Spleen (tissue), 11 donors: ENCODE measurements around the gene MEG3. TPM values are rescaled to one million over a fixed set of nuclear protein-coding genes. Genes with fewer than 3 reads are reported as not detected.

Source experiments
- DNase-seq: peaks from one replicate; pipeline ENCODE4 v3.0.0-alpha.2; 2020
- H3K27ac ChIP-seq, 8 donors: fragments of 200-600 bp; sonication (generic) in 7 of 8; 1 replicate in 4 of 8; 2 replicates in 4 of 8; pipeline versions ENCODE4 v1.5.0 to v1.8.0; 2016 to 2021; ENCODE audit warnings: inconsistent platforms in 4 of 8, mild to moderate bottlenecking in 4 of 8, moderate library complexity in 1 of 8
- H3K27me3 ChIP-seq, 7 donors: fragments of 200-600 bp; sonication (generic) in 6 of 7; replicated peaks in 1 of 7; 1 replicate in 4 of 7; 2 replicates in 3 of 7; pipeline versions ENCODE4 v1.5.0 to v1.8.0; 2016 to 2021; ENCODE audit warnings: inconsistent platforms in 3 of 7, mild to moderate bottlenecking in 1 of 7
- H3K36me3 ChIP-seq, 6 donors: fragments of 200-600 bp; sonication (generic) in 5 of 6; 1 replicate in 4 of 6; 2 replicates in 2 of 6; pipeline versions ENCODE4 v1.5.0 to v1.8.0; 2016 to 2021; ENCODE audit warnings: inconsistent platforms in 2 of 6
- H3K4me1 ChIP-seq, 6 donors: fragments of 200-600 bp; sonication (generic) in 5 of 6; 1 replicate in 3 of 6; 2 replicates in 3 of 6; pipeline versions ENCODE4 v1.5.0 to v1.8.0; 2016 to 2021; ENCODE audit warnings: inconsistent platforms in 3 of 6
- H3K4me3 ChIP-seq, 8 donors: fragments of 200-600 bp; sonication (generic) in 7 of 8; 1 replicate in 4 of 8; 2 replicates in 4 of 8; pipeline versions ENCODE4 v1.5.0 to v1.8.0; 2016 to 2021; ENCODE audit warnings: inconsistent platforms in 4 of 8, mild to moderate bottlenecking in 4 of 8, moderate library complexity in 2 of 8
- H3K9me3 ChIP-seq, 8 donors: fragments of 200-600 bp; sonication (generic) in 7 of 8; 1 replicate in 4 of 8; 2 replicates in 4 of 8; pipeline versions ENCODE4 v1.5.0 to v1.8.0; 2016 to 2021; ENCODE audit warnings: inconsistent platforms in 4 of 8
- CTCF ChIP-seq, 11 experiments: fragments of 200-600 bp in 7 of 11; fragments of 450-650 bp in 4 of 11; sonication (generic) in 4 of 11; IDR thresholded peaks in 8 of 11; conservative IDR thresholded peaks in 3 of 11; 1 replicate in 7 of 11; 2 replicates in 4 of 11; pipeline versions ENCODE4 v1.4.0 to v1.8.0; 2016 to 2021; ENCODE audit warnings: antibody characterized with exemption in 11 of 11, inconsistent platforms in 4 of 11, mild to moderate bottlenecking in 1 of 11
- POLR2A ChIP-seq, 3 donors: fragments of 450-650 bp; IDR thresholded peaks; one replicate each; pipeline ENCODE4 v1.5.1; 2017; ENCODE audit warnings: antibody characterized with exemption in 3 of 3, mild to moderate bottlenecking in 1 of 3
- POLR2AphosphoS5 ChIP-seq, 3 donors: sonication (generic); formaldehyde crosslinking; IDR thresholded peaks; one replicate each; pipeline ENCODE4 v1.5.1; 2017; ENCODE audit warnings: antibody characterized with exemption in 3 of 3
- WGBS, 5 donors: extraction: QIAGEN DNeasy Blood & Tissue Kit in 3 of 5; methylation state at CpG; one replicate each; pipeline versions ENCODE4 v1.1.5 to v1.1.7; 2013 to 2018; 5-methylcytosine and 5-hydroxymethylcytosine counted together
- intact Hi-C: fragments of 100-400 bp; cut with DNase I; formaldehyde crosslinking; loops from one replicate; pipeline ENCODE4 v1.15.0; 2023; ENCODE audit warnings: low total_unique reads
- polyA plus RNA-seq, 3 donors: library from polyadenylated mRNA; stranded (reverse); fragments of 200-250 nt; gene quantifications; one replicate each; pipeline ENCODE4 v1.2.1, GENCODE V29; 2013
- total RNA-seq, 7 donors: library from RNA; depleted of rRNA in 3 of 7; stranded (reverse); fragments of >200 nt in 3 of 7; fragmentation: NEBNext Ultra II Directional in 4 of 7; extraction: Animal tissue kit (Norgen Biotek cat#: 25700) in 4 of 7; gene quantifications; one replicate each; pipeline versions ENCODE4 v1.1.0 to v1.2.1, GENCODE V29; 2016 to 2021
- donor health status: healthy with polysubstance abuse.
- donor health status: DM: no; HTN: no; CAD: no; lungs with moderate emphysema.
- donor health status: DM: no; HTN: no; CAD: no.
- donor health status: Bipolar disorder and iron deficiency.
- donor health status: healthy.
- donor health status: DM: no; HTN: no; CAD: no.
- donor health status: DM: yes; HTN: yes; CAD: no.

MEG3 gene
- total and polyA plus RNA-seq, 10 donors, result 86.5 to 763 (median 187) TPM

DNA sequence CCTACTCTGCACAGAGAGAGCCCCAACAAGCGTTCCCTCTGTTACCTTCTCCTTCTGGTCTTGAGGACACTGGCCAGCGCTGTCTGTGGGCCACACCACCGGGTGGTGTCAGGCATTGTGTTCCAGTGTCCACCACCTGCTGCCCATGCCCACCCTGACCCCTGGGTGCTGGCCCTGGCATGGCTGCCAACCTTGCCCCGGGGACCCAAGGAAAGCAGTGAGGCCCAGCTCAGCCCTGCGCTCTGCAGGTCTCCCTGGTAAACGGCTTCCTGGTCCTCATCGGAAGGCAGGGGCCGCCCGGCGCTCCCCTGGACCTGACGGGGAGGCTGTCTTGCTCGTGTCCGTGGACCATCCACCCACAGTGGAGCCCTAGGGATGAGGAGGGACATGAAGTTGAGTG is 21.8 kb upstream of the MEG3 start:
- Histone ChIP-seq H3K9me3 (peaks cover 0 to 21% (median 15%) of the 10 kb centered on the region in 8 donors), H3K4me1 (no peaks in the 10 kb centered on the region), H3K36me3 (no peaks in the 10 kb centered on the region), H3K27me3 (peaks cover 0 to 7% (median 0%) of the 10 kb centered on the region in 7 donors), H3K27ac (no peak overlapping the region), H3K4me3 (no peak overlapping the region)
- intact Hi-C loops, result no loop called here
- DNase-seq, result no peak
- TF ChIP-seq POLR2AphosphoS5 (IDR thresholded peaks at IDR 0.05), result no peak
- TF ChIP-seq POLR2A (IDR thresholded peaks at IDR 0.05), result no peak
- no peak for TF ChIP-seq CTCF (IDR thresholded peaks at IDR 0.05 in 8 of 11, conservative IDR thresholded peaks at IDR 0.05 in 3 of 11)
- 90 to 97% (median 95%) methylated on average over 9 to 13 of the region's 13 CpGs for whole genome bisulfite sequencing, 5 donors

GRCh38 chr14:100804558-100805309 is 21.2 kb upstream of the MEG3 start:
- Histone ChIP-seq H3K27ac (no peak overlapping the region), H3K9me3 (peaks cover 0 to 27% (median 20%) of the 10 kb centered on the region in 8 donors), H3K4me3 (no peak overlapping the region), H3K4me1 (no peaks in the 10 kb centered on the region), H3K36me3 (no peaks in the 10 kb centered on the region), H3K27me3 (peaks cover 0 to 13% (median 0%) of the 10 kb centered on the region in 7 donors)
- DNase-seq, result no peak
- TF ChIP-seq POLR2AphosphoS5 (IDR thresholded peaks at IDR 0.05) (no peak), POLR2A (IDR thresholded peaks at IDR 0.05) (no peak), CTCF (IDR thresholded peaks at IDR 0.05 in 8 of 11, conservative IDR thresholded peaks at IDR 0.05 in 3 of 11) (no peak)
- intact Hi-C loops, result no loop called here
- WGBS, 5 donors, result 84 to 92% (median 91%) methylated on average over 8 to 9 of the region's 9 CpGs

- Histone ChIP-seq H3K27ac (no peak overlapping the region), H3K36me3 (no peaks in the 10 kb centered on the region), H3K27me3 (peaks cover 0 to 25% (median 0%) of the 10 kb centered on the region in 7 donors), H3K4me3 (no peak overlapping the region), H3K9me3 (peaks cover 0 to 43% (median 33%) of the 10 kb centered on the region in 8 donors), H3K4me1 (no peaks in the 10 kb centered on the region)
- DNase-seq, result no peak
- TF ChIP-seq POLR2AphosphoS5 (IDR thresholded peaks at IDR 0.05) (no peak), CTCF (IDR thresholded peaks at IDR 0.05 in 8 of 11, conservative IDR thresholded peaks at IDR 0.05 in 3 of 11) (no peak), POLR2A (IDR thresholded peaks at IDR 0.05) (no peak)
- intact Hi-C loops, result no loop called here
- 85 to 98% (median 92%) methylated on average over 7 to 9 of the region's 9 CpGs for WGBS, 5 donors
These were observed 19.5 kb upstream of the MEG3 start for GRCh38 chr14:100806386-100806785.

GRCh38 chr14:100807496-100807895 is 18.4 kb upstream of the MEG3 start:
- peaks cover 0 to 48% (median 35%) of the 10 kb centered on the region in 8 donors for H3K9me3 ChIP-seq
- H3K36me3 ChIP-seq, result no peaks in the 10 kb centered on the region
- no peak overlapping the region for H3K4me3 ChIP-seq
- peaks cover 0 to 30% (median 0%) of the 10 kb centered on the region in 7 donors for H3K27me3 ChIP-seq
- no peak for DNase-seq
- WGBS, 5 donors, result 92 to 95% (median 93%) methylated on average over 14 of the region's 14 CpGs
- TF ChIP-seq POLR2A (IDR thresholded peaks at IDR 0.05) (no peak), POLR2AphosphoS5 (IDR thresholded peaks at IDR 0.05) (no peak), CTCF (IDR thresholded peaks at IDR 0.05 in 8 of 11, conservative IDR thresholded peaks at IDR 0.05 in 3 of 11) (no peak)
- H3K27ac ChIP-seq, result no peak overlapping the region
- intact Hi-C loops, result no loop called here
- H3K4me1 ChIP-seq, result no peaks in the 10 kb centered on the region
